ENCODE data around the gene IFITM5.
"Not testable (repeated sequence)": the region's sequence is repeated elsewhere in the genome, so short reads cannot be mapped to it uniquely, and the experiment has no call there.

DNA sequence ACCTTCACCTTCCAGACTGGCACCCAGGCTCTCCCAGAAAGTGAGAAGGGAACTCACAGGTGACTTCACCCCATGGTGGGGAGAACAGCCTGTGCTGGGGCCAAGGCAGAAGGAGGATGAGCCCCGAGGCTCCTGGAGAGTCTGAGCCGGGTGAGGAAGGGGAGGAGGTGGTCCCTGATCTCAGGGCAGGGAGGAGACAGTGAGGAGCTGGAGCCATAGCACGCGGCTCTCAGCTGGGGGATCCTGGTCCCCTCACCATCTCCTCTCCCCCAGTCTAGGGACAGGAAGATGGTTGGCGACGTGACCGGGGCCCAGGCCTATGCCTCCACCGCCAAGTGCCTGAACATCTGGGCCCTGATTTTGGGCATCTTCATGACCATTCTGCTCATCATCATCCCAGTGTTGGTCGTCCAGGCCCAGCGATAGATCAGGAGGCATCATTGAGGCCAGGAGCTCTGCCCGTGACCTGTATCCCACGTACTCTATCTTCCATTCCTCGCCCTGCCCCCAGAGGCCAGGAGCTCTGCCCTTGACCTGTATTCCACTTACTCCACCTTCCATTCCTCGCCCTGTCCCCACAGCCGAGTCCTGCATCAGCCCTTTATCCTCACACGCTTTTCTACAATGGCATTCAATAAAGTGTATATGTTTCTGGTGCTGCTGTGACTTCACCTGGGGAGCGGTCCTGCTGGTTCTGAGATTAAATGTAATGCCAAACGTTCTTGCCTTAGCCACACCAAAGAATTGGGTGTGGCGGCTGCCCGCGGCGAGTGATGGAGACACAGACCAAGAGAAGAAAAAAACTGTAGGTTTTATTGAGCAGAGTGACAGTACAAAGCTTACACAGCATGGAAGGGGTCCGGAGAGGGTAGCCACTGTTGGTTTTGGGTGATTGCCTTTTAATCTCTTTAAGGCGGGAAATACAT lies 9.7 kb upstream of the IFITM5 start:
- TF ChIP-seq, protein P1, sequence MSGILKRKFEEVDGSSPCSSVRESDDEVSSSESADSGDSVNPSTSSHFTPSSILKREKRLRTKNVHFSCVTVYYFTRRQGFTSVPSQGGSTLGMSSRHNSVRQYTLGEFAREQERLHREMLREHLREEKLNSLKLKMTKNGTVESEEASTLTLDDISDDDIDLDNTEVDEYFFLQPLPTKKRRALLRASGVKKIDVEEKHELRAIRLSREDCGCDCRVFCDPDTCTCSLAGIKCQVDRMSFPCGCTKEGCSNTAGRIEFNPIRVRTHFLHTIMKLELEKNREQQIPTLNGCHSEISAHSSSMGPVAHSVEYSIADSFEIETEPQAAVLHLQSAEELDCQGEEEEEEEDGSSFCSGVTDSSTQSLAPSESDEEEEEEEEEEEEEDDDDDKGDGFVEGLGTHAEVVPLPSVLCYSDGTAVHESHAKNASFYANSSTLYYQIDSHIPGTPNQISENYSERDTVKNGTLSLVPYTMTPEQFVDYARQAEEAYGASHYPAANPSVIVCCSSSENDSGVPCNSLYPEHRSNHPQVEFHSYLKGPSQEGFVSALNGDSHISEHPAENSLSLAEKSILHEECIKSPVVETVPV (CRISPR knock-in tag; IDR thresholded peaks at IDR 0.05) = not testable (repeated sequence)
- TF ChIP-seq, protein P2, sequence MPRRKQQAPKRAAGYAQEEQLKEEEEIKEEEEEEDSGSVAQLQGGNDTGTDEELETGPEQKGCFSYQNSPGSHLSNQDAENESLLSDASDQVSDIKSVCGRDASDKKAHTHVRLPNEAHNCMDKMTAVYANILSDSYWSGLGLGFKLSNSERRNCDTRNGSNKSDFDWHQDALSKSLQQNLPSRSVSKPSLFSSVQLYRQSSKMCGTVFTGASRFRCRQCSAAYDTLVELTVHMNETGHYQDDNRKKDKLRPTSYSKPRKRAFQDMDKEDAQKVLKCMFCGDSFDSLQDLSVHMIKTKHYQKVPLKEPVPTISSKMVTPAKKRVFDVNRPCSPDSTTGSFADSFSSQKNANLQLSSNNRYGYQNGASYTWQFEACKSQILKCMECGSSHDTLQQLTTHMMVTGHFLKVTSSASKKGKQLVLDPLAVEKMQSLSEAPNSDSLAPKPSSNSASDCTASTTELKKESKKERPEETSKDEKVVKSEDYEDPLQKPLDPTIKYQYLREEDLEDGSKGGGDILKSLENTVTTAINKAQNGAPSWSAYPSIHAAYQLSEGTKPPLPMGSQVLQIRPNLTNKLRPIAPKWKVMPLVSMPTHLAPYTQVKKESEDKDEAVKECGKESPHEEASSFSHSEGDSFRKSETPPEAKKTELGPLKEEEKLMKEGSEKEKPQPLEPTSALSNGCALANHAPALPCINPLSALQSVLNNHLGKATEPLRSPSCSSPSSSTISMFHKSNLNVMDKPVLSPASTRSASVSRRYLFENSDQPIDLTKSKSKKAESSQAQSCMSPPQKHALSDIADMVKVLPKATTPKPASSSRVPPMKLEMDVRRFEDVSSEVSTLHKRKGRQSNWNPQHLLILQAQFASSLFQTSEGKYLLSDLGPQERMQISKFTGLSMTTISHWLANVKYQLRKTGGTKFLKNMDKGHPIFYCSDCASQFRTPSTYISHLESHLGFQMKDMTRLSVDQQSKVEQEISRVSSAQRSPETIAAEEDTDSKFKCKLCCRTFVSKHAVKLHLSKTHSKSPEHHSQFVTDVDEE (CRISPR knock-in tag; IDR thresholded peaks at IDR 0.05) = not testable (repeated sequence)
